ENCODE results near the gene SRRM2.

SRRM2 gene

GRCh38 chr16:2770057-2770951, 17.9 kb downstream of the SRRM2 start:
- peak; percentile 24 for TF ChIP-seq CTCF (IDR thresholded peaks at IDR 0.05; ENCODE audit: insufficient read depth, low read length, poor library complexity, severe bottlenecking)
- no peak overlapping the region for H3K4me3 ChIP-seq (replicated peaks; ENCODE audit: low read depth, low read length)
- no peak for DNase-seq (ENCODE audit: extremely low read depth, insufficient read length)
- H3K36me3 ChIP-seq (ENCODE audit: control insufficient read depth, insufficient read depth, low read length), result peaks cover 69% of the 10 kb centered on the region
- no peaks in the 10 kb centered on the region for H3K27me3 ChIP-seq (replicated peaks; ENCODE audit: control insufficient read depth, insufficient read depth, low read length)

- DNase-seq (ENCODE audit: extremely low read depth, insufficient read length), result no peak
- Histone ChIP-seq H3K27me3 (replicated peaks; ENCODE audit: control insufficient read depth, insufficient read depth, low read length) (no peaks in the 10 kb centered on the region), H3K36me3 (ENCODE audit: control insufficient read depth, insufficient read depth, low read length) (peaks cover 59% of the 10 kb centered on the region), H3K4me3 (replicated peaks; ENCODE audit: low read depth, low read length) (no peak overlapping the region)
- TF ChIP-seq CTCF (IDR thresholded peaks at IDR 0.05; ENCODE audit: insufficient read depth, low read length, poor library complexity, severe bottlenecking), result no peak
Measured at GRCh38 chr16:2771496-2772402, 19.3 kb downstream of the SRRM2 start.

GRCh38 chr16:2773188-2773968, 20.9 kb downstream of the SRRM2 start:
- DNase-seq (ENCODE audit: extremely low read depth, insufficient read length), result no peak
- peaks cover 44% of the 10 kb centered on the region for H3K36me3 ChIP-seq (ENCODE audit: control insufficient read depth, insufficient read depth, low read length)

GRCh38 chr16:2774161-2774891, 21.9 kb downstream of the SRRM2 start:
- no peak for TF ChIP-seq CTCF (IDR thresholded peaks at IDR 0.05; ENCODE audit: insufficient read depth, low read length, poor library complexity, severe bottlenecking)
- Histone ChIP-seq H3K4me3 (replicated peaks; ENCODE audit: low read depth, low read length) (no peak overlapping the region), H3K27me3 (replicated peaks; ENCODE audit: control insufficient read depth, insufficient read depth, low read length) (no peaks in the 10 kb centered on the region), H3K36me3 (ENCODE audit: control insufficient read depth, insufficient read depth, low read length) (peaks cover 37% of the 10 kb centered on the region)
- DNase-seq (ENCODE audit: extremely low read depth, insufficient read length), result no peak

More at GRCh38 chr16:2773188-2773968, 20.9 kb downstream of the SRRM2 start:
- Histone ChIP-seq H3K27me3 (replicated peaks; ENCODE audit: control insufficient read depth, insufficient read depth, low read length) (no peaks in the 10 kb centered on the region), H3K4me3 (replicated peaks; ENCODE audit: low read depth, low read length) (no peak overlapping the region)
- no peak for TF ChIP-seq CTCF (IDR thresholded peaks at IDR 0.05; ENCODE audit: insufficient read depth, low read length, poor library complexity, severe bottlenecking)

Data from GM06990 (cell line).